Measurements from ENCODE around the gene SMARCC1.

DNA sequence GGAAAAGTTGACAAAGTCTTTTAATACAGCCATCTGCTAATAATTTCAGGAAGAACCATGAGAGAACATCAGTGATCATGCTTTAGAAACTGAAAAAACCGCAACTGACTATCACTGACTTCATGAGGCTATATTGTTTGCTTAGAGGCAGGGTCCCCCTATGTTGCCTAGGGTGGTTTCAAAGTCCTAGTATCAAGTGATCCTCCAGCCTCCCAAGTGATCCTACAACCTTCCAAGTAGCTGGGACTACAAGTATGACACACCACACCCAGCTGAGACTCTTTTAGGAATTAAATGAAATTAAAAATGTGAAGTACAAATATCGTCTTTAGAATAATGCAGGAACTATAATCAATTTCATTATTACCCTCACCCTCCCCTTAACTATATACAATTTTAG lies 144.8 kb downstream of the SMARCC1 start:
- TF ChIP-seq, protein P1, sequence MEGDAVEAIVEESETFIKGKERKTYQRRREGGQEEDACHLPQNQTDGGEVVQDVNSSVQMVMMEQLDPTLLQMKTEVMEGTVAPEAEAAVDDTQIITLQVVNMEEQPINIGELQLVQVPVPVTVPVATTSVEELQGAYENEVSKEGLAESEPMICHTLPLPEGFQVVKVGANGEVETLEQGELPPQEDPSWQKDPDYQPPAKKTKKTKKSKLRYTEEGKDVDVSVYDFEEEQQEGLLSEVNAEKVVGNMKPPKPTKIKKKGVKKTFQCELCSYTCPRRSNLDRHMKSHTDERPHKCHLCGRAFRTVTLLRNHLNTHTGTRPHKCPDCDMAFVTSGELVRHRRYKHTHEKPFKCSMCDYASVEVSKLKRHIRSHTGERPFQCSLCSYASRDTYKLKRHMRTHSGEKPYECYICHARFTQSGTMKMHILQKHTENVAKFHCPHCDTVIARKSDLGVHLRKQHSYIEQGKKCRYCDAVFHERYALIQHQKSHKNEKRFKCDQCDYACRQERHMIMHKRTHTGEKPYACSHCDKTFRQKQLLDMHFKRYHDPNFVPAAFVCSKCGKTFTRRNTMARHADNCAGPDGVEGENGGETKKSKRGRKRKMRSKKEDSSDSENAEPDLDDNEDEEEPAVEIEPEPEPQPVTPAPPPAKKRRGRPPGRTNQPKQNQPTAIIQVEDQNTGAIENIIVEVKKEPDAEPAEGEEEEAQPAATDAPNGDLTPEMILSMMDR (IDR thresholded peaks at IDR 0.05; ENCODE audit: low read length): no peak
- TF ChIP-seq EZH2 (optimal IDR thresholded peaks at IDR 0.05; ENCODE audit: low read depth, low read length): no peak
- no peak for TF ChIP-seq EZH2phosphoT487 (IDR thresholded peaks at IDR 0.05; ENCODE audit: low read length)
